PC-3 (cell line): ENCODE measurements around the gene USP40.

ENCODE experiments used
- CTCF ChIP-seq: fragments of 300-600 bp; sonication (generic); conservative IDR thresholded peaks from 2 replicates; pipeline ENCODE4 v1.5.1; 2017; ENCODE audit warnings: antibody characterized with exemption, low read depth, mild to moderate bottlenecking, low read length
- EZH2 ChIP-seq: fragments of 300-600 bp; sonication (generic); IDR thresholded peaks from one replicate; pipeline ENCODE4 v1.6.1; 2017; ENCODE audit warnings: antibody characterized with exemption, mild to moderate bottlenecking, low read length; ENCODE audit not compliant: unreplicated experiment
- EZH2phosphoT487 ChIP-seq: fragments of 300-600 bp; sonication (generic); IDR thresholded peaks from 2 replicates; pipeline ENCODE4 v1.6.1; 2018; ENCODE audit warnings: mild to moderate bottlenecking, antibody characterized with exemption, low read length, borderline replicate concordance

- TF ChIP-seq CTCF (no peak), EZH2phosphoT487 (no peak), EZH2 (no peak)
Measured at GRCh38 chr2:233458826-233459225, 107.8 kb downstream of the USP40 start.
